ENCODE data around the gene RCAN1.

DNA sequence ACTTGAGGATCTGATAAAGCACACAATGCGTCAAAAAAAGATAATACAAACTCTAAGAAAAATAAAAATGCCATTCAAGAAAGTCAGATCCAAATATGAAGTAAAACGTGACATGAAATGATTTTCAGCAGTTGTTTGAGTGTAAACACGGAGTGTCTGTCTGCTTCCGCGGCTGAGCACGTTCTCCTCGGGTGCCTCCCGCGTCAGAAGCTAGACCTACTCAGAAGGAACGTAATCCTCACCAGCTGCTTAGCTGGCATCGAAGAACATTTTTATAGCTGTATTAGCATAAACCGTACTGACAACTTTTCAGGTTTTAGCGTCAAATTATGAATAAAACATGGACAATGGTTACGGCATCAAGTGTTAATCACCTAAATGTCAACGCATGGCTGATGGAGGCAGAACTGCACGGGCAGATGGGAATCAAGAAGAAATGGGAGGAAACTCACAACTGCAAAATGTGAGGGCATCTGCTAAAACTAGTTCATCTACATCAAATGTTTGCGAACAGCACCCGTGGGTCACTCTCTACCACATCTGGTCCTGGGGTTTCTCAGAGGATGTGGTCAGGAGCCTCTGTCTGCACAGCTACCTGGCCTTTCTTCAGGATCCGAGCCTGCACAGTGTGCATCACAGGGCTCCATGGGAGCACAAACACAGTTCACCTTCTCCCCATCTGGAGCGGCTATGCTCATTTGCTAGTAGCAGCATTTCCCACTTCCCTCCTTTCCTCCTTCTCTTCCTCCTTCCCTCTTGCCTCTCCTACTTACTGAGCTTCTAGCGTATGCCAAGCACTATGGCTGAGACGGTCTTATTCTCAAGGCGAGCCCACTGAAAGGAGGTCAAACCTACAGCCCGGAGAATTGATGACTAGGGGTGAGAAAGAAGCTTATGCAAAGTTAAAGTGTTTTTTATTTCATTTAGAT is 40.0 kb downstream of the RCAN1 start:
- TF ChIP-seq, protein P1, sequence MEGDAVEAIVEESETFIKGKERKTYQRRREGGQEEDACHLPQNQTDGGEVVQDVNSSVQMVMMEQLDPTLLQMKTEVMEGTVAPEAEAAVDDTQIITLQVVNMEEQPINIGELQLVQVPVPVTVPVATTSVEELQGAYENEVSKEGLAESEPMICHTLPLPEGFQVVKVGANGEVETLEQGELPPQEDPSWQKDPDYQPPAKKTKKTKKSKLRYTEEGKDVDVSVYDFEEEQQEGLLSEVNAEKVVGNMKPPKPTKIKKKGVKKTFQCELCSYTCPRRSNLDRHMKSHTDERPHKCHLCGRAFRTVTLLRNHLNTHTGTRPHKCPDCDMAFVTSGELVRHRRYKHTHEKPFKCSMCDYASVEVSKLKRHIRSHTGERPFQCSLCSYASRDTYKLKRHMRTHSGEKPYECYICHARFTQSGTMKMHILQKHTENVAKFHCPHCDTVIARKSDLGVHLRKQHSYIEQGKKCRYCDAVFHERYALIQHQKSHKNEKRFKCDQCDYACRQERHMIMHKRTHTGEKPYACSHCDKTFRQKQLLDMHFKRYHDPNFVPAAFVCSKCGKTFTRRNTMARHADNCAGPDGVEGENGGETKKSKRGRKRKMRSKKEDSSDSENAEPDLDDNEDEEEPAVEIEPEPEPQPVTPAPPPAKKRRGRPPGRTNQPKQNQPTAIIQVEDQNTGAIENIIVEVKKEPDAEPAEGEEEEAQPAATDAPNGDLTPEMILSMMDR (IDR thresholded peaks at IDR 0.05; ENCODE audit: low read depth, low read length), result no peak
- TF ChIP-seq POLR2A (IDR thresholded peaks at IDR 0.05; ENCODE audit: extremely low read depth, insufficient read length), result no peak

Measured in NB4 (cell line).